ENCODE measurements around the gene CTNND2.

DNA sequence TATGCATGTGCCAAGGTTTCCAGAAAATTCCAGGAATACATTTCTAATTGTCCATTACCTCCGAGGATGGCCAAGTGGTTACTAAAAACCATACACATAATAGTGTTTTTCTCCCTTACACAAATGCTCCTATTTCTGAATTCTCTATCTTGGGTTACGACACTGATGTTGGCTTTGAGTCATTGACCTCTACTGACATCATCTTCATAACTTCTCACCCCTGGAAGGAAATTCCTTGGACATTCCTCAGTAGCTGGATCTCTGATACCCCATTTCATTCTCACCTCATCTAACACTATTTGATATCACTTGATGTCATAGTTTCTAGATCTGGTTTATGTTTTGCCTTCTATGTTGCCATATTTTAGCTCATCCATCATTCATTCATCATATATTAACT is 287.2 kb downstream of the CTNND2 start:
- TF ChIP-seq CTCF (IDR thresholded peaks at IDR 0.05; ENCODE audit: borderline replicate concordance, extremely low read depth, low read length, poor library complexity, severe bottlenecking) (no peak), EZH2 (IDR thresholded peaks at IDR 0.05; ENCODE audit: borderline replicate concordance, low read depth, low read length, severe bottlenecking) (no peak)

Data from DND-41 (cell line).